Activated CD4-positive, alpha-beta T cell treated with anti-CD3 and anti-CD28 coated beads, Interleukin-2, amount 50 U/mL, for 24 hours (primary cell): ENCODE data around the gene ABCA5.
A peak's percentile ranks its signal among the peaks of the same experiment; 100 is the strongest.

ENCODE experiments used
- DNase-seq, 2 donors: peaks; one replicate each; pipeline ENCODE4 v3.0.0-alpha.2; 2020; ENCODE audit warnings: low read depth in 1 of 2, low spot score in 1 of 2

The ABCA5 gene

DNA sequence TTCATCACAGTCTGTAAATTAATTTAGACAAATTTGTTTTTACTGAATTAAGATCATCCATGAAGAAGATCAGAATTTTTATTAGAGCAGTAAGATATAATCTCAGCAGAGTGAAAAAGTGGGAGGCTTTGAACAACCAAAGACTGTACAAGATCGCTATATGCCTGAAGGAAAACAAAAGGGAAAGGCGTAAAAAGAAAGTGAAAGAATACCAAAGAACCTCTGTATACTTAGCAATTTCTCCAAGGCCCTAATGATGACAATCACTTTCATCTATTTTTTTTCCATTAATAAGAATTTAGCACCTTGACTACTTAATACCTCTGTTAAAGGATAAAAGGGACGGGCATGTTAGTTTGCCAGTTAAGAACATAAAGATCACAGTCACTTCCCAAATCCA, 59.7 kb downstream of the ABCA5 start:
- no peak for DNase-seq

DNA sequence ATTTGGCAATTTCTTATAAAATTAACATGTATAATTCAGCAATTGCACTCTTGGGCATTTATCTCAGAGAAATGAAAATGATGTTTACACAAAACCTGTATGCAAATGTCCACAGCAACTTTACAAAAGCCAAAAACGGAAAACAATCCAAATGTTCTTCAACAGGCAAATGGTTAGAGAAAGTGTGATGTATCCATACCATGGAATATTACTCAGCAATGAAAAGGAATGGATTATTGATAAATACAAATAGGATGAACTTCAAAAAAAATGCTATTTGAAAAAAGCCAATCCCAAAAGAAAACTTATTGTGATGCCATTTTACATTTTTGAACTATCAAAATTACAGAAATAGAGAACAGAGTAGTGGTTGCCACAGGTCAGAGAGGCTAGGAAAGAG, 61.1 kb downstream of the ABCA5 start:
- no peak for DNase-seq

DNA sequence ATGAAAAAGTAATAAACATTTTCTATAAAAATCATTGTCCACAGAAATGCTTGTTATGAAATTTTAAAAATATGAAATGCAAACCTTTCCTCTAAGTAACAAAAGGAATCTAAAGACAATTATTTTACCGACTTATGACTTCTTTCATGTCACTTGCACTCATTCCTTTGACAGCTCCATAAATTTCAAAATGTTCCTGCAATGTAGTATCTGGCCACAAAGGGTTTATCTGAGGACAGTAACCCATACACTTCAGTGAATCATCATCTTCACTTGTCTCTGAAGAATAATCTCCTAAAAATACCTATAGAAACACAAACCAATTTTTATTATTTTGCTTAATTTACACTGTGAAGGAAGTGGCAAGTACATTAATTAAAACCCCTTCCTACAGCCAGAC, 72.7 kb downstream of the ABCA5 start:
- no peak for DNase-seq

DNA sequence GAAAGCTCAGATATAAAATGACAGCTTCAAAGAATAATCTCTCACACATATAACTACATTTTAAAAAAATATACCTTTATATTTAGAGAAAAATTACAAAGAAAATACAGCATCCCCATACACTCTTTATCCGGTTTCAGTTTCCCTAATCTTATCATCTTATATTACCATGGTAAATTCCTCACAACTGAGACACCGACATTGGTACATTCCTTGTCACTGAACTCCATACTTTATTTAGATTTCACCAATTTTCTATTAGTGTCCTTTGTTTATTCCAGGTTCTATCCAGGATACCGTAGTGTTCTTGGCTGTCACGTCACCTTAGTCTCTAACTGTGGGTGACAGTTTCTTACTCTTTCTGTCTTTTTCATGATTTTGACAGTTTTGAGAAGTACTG, 76.3 kb downstream of the ABCA5 start:
- no peak for DNase-seq

DNA sequence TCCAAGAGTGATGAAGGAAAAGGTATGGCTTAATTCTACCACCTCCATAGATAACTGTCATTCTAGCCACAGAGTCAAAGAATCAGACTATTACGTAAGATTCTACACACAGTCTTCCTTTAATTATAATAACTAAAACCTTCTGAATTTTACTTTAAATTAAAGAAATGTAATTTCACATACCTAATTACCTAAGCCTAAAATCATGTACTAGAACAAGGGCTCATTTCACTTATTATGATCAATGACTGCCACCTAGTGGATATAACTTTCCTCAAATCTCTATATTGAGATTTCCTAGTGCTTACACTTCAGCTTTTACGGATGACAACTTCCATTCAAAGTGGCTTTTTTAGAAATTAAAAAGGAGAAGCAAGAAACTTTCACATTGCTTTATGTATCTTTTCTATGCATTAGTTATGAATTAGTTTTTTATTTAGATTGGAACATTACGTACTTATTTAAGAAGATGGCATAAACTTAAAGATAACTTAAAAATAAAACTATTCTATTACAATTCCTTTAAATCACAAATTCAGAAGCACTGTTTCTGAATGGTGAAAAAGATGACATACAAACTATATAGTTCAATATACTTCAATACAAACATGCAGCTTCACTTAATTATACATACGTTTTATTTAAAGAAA, 80.1 kb downstream of the ABCA5 start:
- no peak for DNase-seq

DNA sequence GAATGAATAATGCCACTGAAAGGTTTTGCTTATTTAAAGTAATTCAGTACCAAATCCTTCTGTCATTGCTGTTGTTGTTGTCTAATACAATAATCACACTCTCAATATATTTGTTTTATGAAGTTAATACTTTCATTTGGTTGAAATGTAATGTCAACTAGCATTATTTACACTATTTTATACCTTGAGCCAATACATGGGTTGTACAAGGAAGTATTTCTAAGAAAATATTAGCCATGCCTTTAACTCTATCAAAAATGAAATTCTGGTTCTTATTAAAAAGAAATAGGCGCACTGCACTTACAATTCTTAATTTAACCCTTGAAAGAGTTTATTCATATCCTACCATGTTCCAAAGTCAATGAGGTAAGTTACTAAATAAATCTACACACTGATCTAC, 80.7 kb downstream of the ABCA5 start:
- no peak for DNase-seq

DNA sequence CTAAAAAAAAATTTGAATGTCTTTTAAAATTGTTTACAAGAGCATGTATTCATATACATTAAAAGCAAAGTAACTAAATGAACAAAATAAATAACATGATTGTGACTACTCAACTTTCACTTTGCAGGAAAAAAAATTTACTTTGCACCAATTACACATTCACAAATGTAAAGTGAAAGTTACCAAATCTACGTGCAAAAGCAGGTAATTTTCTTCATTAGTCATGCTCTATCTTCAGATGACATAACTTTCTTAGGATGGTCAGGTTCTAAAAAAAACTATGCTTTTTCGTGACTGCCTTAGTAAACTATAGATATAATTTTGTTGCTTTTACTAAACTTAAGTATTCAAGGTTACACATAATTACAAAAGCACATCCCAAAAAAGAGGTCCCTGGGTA, 81.3 kb downstream of the ABCA5 start:
- DNase-seq: no peak

DNA sequence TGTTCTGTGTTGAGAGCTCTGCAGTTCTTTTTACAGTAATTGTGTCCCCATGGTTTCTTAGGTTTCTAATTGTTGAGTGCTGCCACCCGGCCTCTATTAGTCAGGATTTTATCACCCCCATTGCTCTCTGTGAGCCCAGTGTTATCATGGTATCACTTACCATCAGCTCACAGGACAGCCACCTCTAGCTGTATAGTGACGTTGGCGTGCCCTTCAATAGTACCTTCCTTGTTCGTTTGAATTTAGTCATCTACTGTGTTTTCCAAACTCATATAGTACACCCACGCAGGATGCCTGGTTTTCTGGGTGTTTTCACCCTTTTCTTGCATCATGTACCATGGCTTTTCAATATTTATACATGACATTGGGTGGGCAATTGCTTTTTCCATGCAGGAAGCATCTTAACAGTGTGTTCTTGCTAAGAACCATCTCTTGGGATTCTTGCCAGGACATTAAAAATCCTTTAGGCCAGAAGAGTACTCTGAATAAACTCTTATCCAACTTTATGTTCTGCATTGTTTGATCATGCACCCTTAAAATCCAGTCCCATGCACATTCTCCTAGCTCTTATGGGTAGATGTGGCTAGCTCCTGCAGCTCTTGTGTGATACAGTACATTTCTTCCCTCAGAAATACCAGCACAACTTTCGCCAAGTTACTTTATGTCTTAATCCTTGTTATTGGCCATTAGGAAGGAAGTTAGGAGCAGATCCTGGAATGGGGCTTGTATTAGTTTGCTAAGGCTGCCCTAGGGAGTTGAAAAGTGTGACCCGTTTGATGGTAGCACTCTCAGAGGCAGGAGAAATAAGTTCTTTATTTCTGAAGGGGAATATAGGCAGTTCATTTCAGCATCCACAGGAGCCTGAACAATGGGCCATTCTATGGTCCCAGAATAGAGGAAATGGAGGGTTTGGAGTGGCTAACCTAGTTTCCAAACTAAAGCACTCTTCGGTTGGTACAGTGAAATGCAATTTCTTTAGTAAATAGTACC, 87.0 kb downstream of the ABCA5 start:
- no peak for DNase-seq

DNA sequence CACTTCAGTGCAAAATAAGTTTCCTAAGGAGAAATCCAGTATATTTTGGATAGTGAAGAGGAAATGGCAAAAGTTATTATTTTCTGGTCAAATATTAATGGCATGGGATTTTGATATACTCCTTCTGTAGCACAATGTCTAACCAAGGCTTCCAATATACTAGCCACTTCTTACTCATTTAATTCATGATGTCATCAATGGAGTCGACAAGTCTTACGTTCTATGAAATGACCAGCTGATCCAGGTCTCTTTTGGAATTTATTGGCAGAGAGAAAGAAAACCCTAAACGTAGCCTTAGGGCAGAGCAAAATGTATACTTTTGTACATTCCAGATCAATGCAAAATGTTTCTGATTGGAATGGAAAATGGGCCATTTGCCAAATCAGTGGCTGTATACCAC, 90.0 kb downstream of the ABCA5 start:
- DNase-seq: no peak

DNA sequence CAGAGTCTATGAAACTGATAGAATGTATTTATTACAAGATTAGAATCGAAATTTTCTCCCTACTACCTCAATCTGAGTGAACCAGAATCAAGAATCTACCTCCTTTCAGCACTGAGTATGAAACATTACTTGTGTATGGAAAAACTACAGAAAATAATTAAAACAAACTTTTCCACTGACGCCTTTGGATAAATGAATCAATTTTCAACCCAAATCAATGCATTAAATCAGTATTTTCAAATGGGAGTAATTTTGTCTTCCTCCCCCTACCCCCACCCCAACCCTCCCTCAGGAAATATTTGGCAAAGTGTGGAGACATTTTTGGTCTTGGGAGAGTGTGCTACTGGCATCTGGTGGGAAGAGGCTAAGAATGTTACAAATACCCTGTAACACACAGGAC, 90.5 kb downstream of the ABCA5 start:
- no peak for DNase-seq

DNA sequence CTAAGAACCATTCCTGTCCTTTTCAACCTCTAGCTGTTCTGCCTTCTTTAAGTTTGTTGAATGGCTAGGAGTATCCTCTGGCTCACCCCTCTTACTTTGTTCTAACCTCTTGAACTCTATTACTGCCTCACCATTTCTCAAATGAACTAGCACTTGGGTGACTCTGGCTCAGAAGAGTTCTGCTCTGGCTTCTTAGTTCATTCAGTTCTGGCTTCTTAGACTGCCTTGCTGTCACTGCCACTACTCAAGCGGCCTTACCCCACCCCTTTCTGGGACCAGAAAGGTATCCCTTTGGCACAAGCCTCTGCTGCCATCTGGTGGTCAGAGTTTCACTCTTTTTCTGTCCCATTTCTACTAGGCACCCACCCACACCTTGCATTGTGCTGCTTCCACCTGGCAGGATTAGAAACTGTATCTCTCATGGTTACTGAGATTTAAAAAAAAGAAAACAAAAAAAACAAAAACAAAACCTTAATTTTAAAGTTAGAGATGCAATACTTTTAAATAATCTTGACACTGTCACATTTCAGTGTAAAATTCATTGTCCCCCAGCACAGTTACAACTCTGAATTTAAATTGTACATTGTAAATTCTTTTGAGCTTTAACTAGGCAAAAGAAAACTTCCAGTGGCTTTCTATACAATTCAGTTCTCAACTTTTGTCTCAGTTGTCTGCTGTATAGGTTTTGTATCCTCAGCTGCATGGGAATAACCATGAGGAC, 91.4 kb downstream of the ABCA5 start:
- peak; percentile 9 to 42 for DNase-seq

DNA sequence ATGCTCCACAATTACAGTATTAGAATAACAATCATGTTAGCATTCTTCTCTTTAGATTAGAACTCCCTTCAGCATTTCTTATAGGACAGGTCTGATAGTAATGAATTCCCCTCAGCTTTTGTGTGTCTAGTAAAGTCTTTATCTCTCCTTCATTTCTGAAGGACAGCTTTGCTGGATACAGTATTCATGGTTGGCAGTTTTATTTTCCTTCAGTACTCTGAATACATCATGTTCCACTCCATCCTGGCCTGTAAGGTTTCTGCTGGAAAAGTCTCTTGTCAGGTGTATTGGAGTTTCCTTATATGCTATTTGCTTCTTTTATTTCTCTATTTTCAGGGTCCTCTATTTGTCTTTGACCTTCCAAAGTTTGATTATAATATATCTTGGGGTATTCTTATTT, 94.3 kb downstream of the ABCA5 start:
- DNase-seq: no peak

DNA sequence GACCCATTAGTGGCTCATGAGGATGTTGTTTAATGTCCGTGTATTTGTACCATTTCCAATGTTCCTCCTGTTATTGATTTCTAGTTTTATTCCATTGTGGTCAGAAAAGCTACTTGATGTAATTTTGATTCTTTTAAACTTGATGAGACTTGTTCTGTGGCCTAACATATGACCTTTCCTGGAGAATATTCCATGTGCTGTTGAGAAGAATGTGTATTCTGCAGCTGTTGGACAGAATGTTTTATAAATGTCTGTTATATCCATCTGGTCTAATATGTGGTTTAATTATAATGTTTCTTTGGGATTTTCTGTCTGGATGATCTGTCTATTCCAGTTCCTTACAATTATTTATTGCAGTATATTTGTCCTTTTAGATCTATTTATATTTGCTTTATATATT, 95.4 kb downstream of the ABCA5 start:
- no peak for DNase-seq

DNA sequence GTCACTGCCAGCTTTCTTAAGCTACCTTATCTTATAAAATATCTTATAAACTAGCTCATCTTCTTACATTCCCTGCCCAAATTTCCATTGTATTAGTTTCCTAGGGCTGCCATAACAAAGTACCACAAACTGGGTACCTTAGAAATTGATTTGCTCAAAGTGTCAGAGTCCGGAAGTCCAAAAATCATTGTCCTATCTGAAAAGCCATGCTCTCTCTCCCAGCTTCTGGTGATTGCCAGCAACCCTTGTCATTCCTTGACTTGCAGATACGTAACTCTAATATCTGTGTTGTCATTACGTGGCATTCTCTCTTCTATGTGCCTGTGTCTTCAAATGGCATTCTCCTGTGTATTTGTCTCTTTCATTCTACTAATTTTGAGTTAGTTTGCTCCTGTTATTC, 96.0 kb downstream of the ABCA5 start:
- no peak for DNase-seq

DNA sequence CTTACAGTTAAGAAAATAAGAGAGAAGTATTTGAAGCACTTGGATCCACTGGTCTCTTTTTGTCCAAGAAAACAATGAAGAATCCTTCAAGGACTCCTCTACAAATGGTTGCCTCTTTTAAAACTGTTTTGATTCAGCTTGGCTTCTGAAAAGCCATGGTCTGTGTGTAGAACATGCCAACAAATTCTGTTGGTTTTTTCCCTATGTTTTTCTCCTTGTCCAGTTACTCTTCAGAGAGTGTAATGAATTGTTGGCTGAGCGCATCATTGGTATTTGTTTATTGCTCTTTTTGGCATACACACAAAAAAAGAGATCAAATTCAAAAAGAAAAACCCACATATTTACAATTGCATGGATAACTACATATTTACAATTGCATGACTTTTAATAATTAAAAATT, 98.4 kb downstream of the ABCA5 start, which contains the start of gene ABCA10:
Gene ABCA10 (minus strand): TSS at position 249 of the 400 bp plus-strand sequence. CDS start 3,466 bp downstream, outside the sequence.
- no peak for DNase-seq

DNA sequence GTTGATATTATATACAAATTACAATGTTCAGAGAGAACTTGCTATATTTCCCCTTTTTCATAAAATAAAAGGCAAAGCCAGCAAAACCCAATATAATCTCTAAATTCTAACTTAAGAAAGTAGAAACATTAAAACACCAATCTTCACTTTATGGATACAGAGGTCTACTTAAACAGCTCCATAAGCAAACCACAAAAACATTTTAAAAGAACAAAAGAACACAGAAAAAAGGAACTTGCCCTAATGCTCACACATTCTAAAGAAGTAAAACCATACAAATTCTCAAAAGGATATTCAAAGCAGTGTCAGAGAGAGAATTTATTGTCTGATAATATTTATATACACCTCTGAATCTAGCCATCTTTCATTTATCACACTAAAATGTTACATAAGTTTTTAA, 98.9 kb downstream of the ABCA5 start:
- no peak for DNase-seq

DNA sequence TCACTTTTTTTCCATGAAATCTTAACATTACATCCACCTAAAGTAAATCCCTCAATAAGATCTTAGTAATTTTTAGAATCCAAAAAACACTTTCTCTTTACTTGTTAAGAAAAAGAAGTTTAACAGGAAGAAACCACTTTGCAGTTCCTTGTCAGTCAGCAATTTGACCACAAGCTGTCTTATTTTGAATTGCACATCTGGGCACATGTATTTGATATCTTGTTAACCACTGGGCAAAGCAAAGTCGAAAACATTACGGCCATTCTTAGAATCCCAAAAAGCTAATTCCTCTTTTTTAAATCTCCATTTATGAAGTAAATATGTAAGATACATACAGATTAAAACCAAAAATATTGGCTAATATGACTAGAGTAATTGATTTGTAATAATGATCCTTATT, 99.4 kb downstream of the ABCA5 start:
- no peak for DNase-seq

DNA sequence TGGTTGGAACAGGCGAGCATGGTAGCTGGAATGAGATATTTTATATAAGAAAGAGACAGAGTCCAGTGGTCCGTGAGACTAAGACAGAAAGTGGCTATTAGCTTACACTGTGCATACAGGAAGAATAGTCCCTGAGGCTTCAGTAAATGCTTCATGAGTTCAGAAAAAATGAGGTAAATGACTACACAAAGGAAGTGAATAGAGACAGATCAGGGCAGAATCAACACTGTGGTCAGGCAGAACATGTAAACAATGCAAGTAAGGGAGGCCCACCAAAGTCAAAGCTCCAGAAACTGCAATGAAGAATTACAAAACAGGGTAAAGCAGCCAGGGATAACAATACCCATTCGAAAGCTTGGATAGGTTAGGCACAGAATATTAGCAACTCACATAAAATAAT, 103.1 kb downstream of the ABCA5 start:
- DNase-seq: no peak

DNA sequence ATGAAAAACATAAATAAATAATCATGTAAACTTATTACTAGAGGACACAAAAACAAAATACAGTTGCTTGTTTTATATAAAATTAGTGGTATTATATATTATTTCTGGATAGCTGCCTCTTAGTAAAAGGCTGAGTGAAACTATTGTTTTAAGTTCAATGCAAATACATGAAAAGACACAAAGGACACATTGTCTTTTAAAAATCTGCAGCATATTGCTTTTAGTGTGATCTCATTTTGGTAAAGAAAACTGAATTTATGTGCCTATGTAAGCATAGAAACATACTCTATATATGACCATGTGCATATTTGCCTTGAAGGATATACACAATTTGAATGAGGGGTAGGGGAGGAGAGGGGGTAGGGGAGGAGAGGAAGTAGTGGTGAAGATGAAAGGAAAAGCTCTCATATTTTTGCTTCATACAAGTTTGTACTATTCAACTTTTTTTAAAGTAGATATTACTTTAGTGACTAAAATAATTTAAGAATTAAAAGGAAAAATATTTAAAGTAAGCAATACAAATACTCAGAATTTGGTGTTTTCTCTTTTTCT, 104.2 kb downstream of the ABCA5 start:
- no peak for DNase-seq

DNA sequence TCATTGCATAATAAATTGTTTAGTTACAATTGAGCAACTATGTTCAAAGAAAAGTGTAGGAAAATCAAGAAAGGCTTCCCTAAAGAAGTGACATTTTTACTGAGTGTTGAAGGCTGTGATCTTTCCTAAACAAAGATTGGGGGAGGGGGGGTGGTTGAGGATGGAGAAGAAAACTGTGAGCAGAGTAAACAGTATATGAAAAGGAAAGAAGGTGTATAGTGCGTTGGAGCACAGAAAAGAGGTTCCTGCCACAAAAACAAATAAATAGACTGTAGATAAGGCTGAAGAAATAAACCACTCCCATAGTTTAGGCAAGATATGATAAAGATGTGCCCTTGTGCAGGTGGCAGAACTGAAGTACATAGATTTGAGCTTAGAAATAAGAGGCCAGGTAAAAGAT, 106.8 kb downstream of the ABCA5 start:
- DNase-seq: no peak

DNA sequence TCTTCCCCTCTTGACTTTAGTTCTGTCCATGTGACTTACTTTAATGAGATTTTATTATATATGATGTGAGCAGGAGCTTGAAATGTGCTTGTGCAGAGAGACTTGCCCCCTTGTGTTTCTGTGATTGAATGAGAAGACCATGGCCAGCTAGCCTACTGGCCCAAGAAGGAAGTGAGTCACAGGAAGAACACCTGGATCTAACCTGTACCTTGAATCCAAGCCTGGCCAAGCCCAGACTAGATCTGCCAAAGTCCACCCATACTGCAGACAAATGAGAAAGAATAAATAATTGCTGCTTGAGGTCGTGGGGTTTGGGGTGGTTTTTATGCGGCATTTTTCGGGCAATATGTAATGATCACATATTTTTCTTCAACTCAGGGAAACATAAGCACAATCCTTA, 107.9 kb downstream of the ABCA5 start:
- DNase-seq: no peak
